ENCODE data around the gene ACTMAP.

DNA sequence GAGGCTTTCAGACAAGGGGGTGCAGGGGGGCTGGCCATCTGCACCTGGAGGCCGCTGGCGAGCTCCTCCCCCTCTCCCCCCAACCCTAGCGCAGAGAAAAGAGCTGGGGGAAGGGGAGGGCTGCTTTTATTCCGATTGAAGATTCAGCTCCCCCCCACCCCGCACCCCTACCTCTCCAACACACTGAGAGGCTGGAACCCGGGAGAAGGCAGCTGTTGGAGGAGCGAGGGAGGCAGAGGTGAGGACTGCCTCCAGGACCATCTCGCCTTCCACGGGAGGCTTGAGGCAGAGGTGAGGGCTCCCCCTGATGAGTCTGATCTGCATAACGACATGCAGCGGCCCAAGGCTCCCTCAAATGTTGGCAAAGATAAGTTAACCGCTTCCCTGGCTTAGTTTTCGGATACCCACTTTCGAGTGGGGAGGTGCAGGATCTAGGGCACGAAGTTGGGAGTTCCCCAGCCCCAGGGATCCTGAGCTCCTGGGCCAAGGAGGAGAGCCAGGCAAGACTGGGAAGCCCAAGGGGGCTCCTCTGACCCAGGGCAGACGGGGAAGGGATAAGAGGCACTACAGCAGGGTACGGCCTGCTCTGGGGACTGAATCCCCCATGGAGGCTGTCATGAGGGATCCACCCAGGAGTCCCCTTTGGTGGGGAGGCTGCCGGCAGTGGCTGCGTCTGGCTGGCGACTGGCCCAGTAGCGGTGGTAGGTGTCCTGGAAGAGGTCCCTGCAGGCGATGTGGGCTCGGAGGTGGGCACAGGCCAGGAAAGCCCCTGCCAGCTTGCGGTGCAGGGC, 58.7 kb downstream of the ACTMAP start:
- TF ChIP-seq, protein P1, sequence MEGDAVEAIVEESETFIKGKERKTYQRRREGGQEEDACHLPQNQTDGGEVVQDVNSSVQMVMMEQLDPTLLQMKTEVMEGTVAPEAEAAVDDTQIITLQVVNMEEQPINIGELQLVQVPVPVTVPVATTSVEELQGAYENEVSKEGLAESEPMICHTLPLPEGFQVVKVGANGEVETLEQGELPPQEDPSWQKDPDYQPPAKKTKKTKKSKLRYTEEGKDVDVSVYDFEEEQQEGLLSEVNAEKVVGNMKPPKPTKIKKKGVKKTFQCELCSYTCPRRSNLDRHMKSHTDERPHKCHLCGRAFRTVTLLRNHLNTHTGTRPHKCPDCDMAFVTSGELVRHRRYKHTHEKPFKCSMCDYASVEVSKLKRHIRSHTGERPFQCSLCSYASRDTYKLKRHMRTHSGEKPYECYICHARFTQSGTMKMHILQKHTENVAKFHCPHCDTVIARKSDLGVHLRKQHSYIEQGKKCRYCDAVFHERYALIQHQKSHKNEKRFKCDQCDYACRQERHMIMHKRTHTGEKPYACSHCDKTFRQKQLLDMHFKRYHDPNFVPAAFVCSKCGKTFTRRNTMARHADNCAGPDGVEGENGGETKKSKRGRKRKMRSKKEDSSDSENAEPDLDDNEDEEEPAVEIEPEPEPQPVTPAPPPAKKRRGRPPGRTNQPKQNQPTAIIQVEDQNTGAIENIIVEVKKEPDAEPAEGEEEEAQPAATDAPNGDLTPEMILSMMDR (conservative IDR thresholded peaks at IDR 0.05; ENCODE audit: low read length) = no peak
- TF ChIP-seq EZH2phosphoT487 (IDR thresholded peaks at IDR 0.05; ENCODE audit: borderline replicate concordance) = no peak

All from Loucy (cell line).